Iris pigment epithelial cell (primary cell): ENCODE measurements around the gene SRSF12.
"Not testable (repeated sequence)": the region's sequence is repeated elsewhere in the genome, so short reads cannot be mapped to it uniquely, and the experiment has no call there.

Source experiments
- DNase-seq: peaks from one replicate; pipeline ENCODE4 v3.0.0-alpha.2; 2011; ENCODE audit warnings: low read depth

The SRSF12 gene

DNA sequence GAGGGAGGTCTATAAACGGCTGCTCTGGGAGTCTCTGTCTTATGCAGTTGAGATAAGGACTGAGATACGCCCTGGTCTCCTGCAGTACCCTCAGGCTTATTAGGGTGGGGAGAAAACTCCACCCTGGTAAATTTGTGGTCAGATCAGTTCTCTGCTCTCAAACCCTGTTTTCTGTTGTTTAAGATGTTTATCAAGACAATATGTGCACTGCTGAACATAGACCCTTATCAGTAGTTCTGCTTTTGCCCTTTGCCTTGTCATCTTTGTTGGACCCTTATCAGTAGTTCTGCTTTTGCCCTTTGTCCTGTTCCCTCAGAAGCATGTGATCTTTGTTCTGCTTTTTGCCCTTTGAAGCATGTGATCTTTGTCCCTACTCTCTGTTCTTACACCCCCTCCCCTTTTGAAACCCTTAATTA is 10.4 kb upstream of the SRSF12 start:
- DNase-seq, result not testable (repeated sequence)

DNA sequence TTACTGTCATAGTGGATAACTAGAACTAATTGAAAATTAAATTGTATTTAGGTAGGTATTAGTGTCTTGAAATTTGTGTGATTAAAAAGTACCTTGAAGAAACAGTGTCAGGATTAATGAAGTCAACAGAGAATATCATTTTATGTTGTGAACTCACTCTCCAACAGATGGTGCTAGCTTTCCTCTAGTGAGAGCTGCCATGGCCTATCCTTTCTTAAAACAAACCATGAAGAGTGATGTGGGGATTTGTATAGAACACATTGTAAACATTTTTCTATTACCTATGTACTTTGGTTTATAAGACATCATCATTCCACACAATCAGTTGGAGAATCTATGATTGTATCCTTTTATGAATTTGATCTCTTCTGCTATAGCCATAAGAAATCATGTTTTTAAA is 4.8 kb upstream of the SRSF12 start:
- DNase-seq, result peak; percentile 53

DNA sequence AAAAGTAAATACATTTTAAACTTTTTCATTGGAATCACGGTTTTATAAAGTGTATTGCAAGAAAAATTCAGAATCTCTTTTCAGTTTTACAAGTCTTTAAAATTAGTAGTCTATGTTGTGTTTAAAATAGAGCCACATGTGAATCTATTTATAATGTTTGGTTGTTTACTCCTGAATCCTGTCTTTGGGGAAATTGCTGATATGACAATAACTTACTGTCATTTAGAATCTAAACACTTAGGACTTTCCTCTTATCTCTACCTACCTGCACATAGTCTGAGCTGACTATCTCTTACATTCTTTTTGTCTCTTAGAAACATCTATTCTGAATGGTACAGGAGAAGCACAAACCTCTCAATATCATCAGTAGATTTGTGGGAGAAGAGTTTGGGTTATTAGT is 4.1 kb upstream of the SRSF12 start:
- no peak for DNase-seq

DNA sequence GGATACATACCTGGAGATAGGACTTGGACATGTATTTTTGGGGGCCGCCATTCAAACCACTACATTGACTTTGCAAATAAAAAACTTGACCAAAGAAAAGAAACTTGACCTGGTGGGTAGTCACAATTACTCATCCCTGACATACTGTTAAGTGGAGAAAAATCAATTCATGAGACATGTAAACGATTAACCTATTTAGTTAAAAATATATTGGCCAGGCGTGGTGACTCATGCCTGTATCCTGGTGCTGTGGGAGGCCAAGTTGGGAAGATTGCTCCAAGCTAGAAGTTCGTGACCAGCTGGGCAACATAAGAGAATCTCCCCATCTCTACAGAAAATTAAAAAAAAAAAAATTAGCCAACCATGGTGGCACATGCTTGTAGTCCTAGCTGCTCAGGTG is 2.5 kb upstream of the SRSF12 start:
- peak; percentile 19 for DNase-seq

DNA sequence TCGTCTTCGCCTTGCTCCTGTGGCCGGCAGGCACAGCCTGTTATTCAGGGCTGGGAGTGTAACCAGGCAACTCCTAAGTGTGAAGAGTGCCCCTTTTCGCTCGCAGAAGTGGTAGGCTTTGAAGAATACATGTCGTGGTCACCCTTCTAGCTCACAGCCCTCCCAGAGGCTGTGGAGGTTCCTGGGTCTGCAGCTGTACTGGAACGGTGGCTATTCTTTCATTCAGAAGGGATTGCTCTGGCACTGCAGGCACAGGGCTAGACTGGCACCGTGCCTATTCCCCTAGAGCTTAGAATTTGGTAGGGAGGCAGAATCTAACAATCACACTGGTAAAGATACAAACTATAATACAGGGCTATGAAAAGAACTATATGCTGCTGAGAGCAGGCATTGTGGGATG is 1.1 kb upstream of the SRSF12 start:
- no peak for DNase-seq

DNA sequence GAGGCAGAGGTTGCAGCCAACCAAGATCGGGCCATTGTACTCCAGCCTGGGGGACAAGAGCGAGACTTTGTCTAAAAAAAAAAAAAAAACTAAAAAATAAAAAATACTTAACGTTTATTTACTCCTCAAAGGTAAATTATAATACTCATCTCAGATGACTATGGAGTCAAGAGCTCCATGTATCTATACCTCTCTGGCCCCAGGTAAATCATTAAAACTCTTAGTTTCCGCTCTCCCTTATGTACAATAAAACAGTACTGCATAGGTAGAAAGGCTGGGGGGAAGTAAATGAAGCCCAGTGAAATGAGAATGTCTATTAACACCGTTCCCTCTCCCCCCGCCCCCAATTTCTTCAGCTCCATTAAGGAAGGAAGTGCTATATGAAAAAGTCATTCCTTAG is 1.2 kb downstream of the SRSF12 start:
- DNase-seq, result no peak

DNA sequence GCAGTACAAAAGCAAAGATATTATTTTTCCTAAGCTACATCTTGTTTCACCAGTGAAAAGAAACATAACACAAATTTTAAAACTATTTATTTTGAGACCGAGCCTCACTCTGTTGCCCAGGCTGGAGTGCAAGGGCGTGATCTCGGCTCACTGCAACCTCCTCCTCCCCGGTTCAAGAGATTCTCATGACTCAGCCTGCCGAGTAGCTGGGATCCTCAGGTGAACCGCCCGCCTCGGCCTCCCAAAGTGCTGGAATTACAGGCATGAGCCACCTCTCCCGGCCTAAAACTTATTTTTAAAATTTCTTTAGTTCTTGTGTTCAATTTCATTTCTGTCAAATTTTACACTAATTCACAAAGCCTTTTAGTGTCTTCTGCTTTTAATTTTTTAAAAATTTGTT is 5.9 kb downstream of the SRSF12 start:
- DNase-seq, result no peak

DNA sequence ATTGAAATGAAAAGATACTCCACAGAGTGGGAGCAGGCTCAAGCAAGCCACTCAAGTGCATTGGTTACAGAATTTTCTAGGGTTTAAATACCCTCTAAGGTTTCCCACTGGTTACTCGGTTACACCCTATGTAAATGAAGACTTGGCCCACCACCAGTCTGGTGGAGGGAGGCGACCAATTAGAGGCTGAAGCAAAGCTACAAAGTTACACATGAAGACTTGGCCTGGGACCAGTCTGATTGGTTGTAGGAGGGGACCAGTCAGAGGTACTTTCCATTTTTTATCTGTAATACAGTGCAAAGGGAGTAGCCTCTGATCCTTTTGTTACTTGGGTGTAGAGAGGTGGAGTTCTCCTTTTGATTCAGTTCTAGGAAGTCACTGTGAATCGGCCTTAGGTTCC is 7.6 kb downstream of the SRSF12 start:
- DNase-seq, result no peak

DNA sequence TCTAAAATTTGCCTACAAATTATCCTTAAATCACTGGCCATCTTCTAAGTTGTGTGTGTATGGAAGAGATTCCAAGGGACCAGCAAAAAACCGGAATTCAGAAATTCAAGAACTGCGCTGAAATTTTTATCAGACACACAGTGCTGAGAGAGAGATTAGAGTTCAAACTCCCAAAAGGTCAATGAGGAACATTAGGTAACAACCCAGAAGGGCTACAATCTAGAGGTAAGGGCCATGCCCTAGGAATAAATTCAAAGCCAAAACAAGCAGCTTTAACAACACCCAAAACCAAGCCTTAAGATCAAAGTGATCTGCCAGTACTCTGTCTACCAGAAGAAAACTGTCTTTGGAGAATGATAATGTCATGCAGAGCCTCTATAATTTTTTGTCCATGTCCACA is 17.8 kb downstream of the SRSF12 start:
- no peak for DNase-seq

DNA sequence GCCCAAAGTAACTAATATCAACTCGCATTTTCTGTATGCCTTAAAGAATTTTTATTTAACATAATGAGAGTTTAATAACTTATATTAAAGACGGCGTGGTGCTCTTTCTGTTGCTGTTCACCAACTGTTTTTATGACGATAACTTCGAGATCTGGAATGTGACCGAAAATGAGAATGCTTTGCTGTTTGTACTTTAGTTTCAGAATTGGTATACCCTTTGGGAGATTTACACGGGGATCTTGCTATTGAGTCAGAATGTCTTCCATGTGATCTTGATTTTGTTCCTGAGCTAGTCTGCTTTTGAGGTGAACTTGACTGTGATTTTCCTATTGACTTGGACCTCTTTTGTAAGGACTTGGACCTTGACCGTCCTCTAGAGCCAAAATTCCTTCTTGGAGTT is 19.4 kb downstream of the SRSF12 start:
- DNase-seq, result no peak

DNA sequence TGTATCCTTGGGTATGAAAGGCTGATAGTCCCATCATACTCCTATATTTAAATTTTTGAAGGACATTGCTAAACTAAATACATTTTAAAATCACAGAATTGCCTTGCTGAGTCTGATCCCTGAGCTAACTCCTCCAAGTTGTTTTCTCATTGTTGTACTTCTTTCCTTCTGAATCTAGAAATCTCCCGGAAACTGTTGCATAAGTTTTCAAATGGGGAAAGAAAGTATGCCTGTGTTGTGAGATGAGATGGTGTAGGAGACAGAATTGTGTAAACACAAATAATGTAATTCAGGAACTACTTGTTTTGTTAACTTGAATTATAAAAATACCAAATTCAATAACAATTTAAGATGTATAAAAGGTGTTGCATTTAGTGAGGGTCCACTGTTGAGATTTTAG is 30.0 kb downstream of the SRSF12 start:
- no peak for DNase-seq

DNA sequence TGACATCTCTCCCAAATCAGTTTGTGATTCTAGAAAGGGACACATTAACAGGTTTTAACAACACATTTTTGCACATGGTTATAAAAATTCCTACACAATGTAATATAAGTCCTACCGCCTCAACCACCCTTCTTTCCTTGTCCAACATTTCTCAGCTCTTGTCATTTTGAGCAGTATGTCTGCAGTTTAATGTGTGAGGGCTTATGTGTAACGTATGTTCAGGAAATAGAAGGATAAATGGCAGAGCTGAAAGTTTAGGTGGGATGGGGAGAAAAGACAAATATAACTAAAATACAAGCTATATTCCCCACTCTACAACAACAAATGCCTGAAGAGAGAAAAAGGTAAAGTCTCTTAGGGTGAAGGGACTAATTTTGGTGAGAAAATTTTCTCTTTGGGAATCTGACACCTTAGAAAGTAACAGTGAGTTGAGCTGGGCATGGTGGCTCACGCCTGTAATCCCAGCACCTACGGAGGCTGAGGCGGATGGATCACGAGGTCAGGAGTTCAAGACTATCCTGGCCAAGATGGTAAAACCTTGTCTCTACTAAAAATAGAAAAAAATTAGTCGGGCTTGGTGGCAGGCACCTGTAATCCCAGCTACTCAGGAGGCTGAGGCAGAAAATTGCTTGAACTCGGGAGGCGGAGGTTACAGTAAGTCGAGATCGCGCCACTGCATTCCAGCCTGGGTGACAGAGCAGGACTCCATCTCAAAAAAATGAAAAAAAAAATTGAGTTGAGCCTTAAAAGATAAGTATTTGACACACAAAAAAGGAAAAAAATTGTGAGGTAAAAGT is 32.3 kb downstream of the SRSF12 start:
- DNase-seq, result no peak

DNA sequence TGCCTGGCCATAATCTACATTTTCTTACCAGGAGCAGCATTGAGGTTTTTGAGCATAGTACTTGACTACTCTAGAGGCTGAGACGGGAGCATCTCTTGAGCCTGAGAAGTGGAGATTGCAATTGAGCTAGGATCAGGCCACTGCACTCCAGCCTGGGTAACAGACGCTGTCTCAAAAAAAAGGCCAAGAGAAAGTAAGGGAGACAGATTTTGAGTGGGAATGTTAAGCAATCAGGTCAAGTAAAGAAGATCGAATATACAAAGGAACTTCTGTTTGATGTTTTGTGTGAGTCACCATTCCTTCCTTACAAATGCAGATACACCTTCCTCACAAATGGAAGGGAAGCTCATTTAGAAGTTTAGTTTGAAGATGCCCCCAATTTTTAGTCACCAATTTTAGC is 32.9 kb downstream of the SRSF12 start:
- peak; percentile 22 for DNase-seq

DNA sequence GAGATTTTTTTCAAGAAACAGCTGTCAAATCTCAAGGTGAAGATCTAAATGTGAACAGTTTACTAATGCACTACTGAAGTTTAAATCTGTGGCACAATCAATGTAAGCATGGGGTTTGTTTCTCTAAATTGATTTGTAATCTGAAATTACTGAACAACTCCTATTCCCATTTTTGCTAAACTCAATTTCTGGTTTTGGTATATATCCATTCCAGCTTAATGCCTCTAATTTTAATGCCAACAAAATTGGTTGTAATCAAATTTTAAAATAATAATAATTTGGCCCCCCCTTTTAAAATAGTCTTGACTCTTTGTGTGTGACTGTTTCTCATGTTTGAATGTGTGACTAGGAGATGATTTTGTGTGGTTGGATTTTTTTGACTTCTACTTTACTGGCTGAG is 33.3 kb downstream of the SRSF12 start:
- DNase-seq, result no peak

DNA sequence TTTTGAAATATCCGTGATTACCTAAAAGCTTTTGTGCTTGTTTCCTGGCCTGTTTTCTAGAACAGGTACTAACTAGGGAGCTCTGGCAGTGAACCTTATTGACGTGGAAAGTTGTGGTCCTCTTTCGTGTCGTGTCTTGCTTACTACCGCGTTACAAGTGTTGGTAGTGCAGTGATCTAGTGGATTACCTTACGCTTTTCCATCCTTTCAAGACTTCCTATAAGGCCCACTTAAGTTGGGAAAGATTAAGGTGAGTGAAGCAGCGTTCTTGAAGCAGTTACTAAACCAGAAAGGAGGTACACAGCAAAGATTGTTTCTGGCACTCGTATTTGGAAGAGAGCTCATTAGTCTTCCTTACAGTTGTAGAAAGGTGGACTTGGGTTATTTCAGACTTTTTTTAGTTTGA is 35.4 kb downstream of the SRSF12 start:
- peak; percentile 35 for DNase-seq

DNA sequence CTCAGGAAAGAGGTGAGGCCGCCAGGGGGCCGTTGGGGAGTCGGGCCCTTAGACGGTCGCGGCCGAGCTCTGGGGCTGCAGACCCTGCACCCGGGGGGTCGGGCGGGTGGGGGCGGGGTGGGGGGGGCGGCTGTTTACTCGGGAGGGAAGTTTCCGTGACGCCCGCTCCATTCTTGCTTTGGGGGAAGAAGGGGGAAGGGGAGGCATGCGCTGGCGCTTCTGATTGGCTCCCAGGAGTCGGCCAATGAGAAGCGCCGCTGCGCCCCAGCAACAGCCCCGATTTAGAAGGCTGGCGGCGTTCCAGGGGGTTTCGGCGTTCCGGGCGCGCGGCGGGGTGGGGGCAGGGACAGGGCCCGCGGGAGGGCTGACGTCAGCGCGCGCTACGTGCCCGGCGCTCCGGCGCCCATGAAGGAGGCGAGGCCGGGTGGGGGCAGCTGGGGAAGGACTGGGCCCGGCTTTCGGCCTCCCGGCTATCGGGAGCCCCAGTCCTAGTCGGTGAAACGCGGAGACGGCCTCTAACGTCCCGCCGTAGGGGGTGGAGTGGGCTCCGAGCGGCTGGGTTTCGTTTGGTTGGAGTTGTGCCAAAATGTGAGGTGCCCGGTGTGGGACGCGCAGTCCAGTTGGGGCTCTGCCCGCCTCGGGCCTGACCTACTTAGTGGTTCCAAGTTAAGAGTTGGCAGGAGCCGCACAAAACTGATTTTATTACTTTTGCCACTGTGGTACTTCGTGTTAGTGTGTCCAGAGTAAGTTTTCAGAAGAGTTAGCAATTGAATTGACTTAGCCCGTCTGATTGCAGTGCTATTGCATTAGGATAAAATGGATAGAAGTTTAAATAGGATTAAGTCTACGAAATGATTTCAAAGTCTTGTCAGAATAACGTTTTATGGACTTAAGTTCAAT is 36.2 kb downstream of the SRSF12 start:
- peak; percentile 97 for DNase-seq

DNA sequence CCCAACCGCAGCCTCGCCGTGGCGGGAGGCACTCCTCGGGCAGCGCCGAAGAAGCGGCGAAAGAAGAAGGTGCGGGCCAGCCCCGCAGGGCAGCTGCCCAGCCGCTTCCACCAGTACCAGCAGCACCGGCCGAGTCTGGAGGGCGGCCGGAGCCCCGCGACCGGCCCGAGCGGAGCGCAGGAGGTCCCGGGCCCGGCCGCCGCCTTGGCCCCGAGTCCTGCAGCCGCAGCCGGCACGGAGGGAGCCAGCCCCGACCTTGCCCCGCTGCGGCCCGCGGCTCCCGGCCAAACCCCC is 36.8 kb downstream of the SRSF12 start:
- DNase-seq, result no peak

DNA sequence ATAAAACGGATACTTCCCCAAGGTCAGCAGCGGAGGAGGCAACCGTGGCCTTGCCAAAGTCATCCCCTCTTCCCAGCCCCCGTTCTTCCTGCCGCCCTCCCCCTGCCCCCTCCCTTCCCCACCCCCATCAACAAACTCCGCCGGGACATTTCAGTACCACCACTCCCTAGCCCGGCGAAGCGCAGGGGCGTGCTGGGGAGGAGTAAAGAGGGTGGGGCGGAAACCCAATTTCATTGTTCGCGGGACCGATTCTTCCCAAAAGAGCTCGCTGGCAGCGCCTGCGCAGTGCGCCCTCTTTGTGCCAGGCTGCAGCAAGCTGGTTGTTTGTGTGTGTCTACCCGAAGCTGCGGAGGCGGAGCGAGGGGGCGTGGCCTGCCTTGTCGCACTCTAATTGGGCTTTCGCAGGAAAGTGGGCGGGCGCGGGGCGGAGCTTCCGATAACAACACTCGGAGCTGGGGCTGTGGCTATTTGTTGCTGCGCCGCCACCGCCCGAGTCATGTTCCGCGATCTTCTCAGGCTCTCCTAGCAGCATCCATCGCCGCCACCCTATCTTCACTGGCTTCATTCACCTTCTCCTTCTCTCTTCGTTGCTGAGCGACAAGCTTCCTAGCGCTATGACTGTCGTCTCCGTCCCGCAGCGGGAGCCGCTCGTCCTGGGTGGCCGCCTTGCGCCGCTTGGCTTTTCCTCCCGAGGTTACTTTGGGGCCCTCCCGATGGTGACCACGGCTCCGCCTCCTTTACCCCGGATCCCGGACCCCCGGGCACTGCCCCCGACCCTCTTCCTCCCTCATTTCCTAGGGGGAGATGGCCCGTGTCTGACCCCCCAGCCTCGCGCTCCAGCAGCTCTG is 37.4 kb downstream of the SRSF12 start, which contains the start of gene PNRC1:
Gene PNRC1 (plus strand): TSS at position 471 of the 848 bp plus-strand sequence. CDS start 144 bp downstream, at position 615.
- DNase-seq, result peak; percentile 99

DNA sequence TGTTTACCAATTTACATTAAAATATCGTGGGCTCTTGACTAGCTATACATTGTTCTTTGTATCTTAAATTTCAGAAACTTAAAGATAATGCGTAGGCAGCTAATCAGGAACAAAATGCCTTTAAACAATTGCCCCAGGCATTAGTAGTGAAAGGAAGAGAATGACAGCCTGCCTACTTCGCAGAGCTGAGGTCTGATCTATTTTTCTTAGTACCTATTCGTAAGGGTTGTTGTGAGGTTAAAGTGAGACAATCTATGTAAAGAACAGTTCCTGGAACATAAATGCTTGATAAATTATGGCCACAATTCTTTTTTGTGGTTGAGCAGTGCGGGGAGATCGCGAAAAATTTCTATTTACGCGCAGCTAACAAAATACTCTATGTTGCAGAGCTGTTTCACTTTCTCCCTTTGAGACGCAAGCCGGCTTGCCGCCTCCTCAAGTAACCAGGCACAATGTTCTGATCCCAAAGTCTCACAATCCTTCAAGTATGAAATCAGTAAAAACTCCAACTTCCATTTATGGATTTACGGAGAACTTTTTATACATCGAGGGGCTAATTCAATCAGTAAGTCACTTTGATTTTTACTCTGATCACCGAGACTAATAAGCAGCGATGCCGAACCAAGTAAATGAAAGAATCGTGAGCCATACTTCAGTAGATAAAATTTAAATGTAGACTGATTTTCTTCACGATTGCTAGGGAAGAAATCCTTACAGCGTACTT is 38.2 kb downstream of the SRSF12 start:
- peak; percentile 84 for DNase-seq

DNA sequence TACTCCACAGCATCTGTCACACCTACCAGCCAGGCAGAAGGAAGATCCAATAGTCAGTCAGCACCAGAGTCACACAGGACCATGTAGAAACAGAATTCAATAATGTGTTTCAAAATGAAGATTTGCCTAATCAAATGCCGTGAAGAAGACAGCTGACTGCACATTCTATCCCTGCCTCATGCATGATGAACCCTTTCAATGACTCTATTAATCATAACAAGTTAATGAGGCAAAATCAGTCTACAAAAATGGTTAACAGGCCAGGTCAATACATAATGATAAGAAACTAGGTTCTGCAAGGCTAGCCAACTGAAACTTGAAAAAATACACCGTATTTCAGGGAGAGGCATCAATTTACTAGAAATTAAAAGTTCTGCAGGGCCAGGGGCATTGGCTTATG is 44.0 kb downstream of the SRSF12 start:
- DNase-seq, result no peak

DNA sequence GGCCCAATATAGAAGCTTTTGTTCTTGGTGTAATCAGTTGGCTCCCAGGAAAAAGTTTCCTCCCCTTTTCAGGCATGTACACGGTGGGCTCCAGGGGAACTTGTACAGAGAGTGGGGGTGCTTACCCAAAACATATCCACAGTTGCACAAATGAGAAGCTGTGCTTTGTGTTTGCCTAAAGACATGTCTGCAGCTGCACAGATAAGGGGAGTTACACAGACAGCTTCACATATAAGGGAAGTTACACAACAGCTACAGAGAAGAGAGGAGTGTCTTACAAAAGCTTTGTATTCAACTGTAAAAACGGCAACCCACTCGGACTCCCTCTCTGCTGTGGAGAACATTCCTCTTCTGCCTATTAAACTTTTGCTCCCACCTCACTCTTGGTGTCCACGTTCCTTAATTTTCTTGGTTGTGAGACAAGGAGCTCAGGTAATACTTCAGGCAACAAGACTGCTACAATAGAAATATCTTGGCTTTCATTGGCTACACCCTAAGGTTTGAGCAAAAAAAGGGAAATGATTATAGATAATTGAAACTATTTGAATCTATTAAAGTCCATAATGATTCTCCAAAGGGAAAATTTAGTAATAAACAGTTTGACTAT is 44.8 kb downstream of the SRSF12 start:
- DNase-seq, result peak; percentile 67
